GM23338 (cell line): Measurements from ENCODE around the gene OLR1. TPM values are rescaled to one million over a fixed set of nuclear protein-coding genes. Genes with fewer than 3 reads are reported as not detected.
A peak's percentile ranks its signal among the peaks of the same experiment; 100 is the strongest.

Source experiments
- ATAC-seq: fragments of 200-7000 bp; cut with Tn5 transposase; 3 replicates; pipeline ENCODE4 v1.9.1; 2020
- DNase-seq: peaks from one replicate; pipeline ENCODE4 v3.0.0-alpha.2; 2015; ENCODE audit warnings: low spot score
- H2AFZ ChIP-seq: fragments of 200-600 bp; sonication (generic); 2 replicates; pipeline ENCODE4 v1.8.0; 2016; ENCODE audit warnings: antibody characterized with exemption, mild to moderate bottlenecking, moderate library complexity
- H3F3A ChIP-seq: fragments of 200-600 bp; sonication (generic); replicated peaks from 2 replicates; pipeline ENCODE4 v1.8.0; 2017; ENCODE audit warnings: antibody characterized with exemption, mixed run types, low read depth
- H3K27ac ChIP-seq: fragments of 200-600 bp; sonication (generic); 2 replicates; pipeline ENCODE4 v1.6.1; 2016; ENCODE audit warnings: low read depth
- H3K27me3 ChIP-seq: fragments of 200-600 bp; sonication (generic); 2 replicates; pipeline ENCODE4 v1.8.0; 2016; ENCODE audit warnings: mild to moderate bottlenecking, mixed run types, moderate library complexity; ENCODE audit not compliant: insufficient read depth
- H3K36me3 ChIP-seq: fragments of 200-600 bp; sonication (generic); 2 replicates; pipeline ENCODE4 v1.8.0; 2016; ENCODE audit warnings: mild to moderate bottlenecking; ENCODE audit not compliant: insufficient read depth
- H3K4me1 ChIP-seq: fragments of 200-600 bp; sonication (generic); 2 replicates; pipeline ENCODE4 v1.8.0; 2016; ENCODE audit warnings: mild to moderate bottlenecking, moderate library complexity; ENCODE audit not compliant: insufficient read depth
- H3K4me2 ChIP-seq: fragments of 200-600 bp; sonication (generic); 2 replicates; pipeline ENCODE4 v1.7.1; 2017; ENCODE audit warnings: mixed run types
- H3K4me3 ChIP-seq: fragments of 200-600 bp; sonication (generic); 2 replicates; pipeline ENCODE4 v1.6.1; 2016; ENCODE audit warnings: mixed run types
- H3K79me2 ChIP-seq: fragments of 200-600 bp; sonication (generic); replicated peaks from 2 replicates; pipeline ENCODE4 v1.8.0; 2017; ENCODE audit warnings: mild to moderate bottlenecking; ENCODE audit not compliant: insufficient read depth
- H3K9me2 ChIP-seq: fragments of 200-600 bp; sonication (generic); 2 replicates; pipeline ENCODE4 v1.8.0; 2017; ENCODE audit not compliant: insufficient read depth
- H4K20me1 ChIP-seq: fragments of 200-600 bp; sonication (generic); replicated peaks from 2 replicates; pipeline ENCODE4 v1.8.0; 2017; ENCODE audit warnings: mild to moderate bottlenecking; ENCODE audit not compliant: insufficient read depth
- H3K27ac Mint-ChIP-seq: 2 replicates; pipeline ENCODE4 v1.8.0; 2020; ENCODE audit warnings: inconsistent platforms, mild to moderate bottlenecking, moderate library complexity, mixed read lengths
- H3K27me3 Mint-ChIP-seq: 3 replicates; pipeline ENCODE4 v1.8.0; 2022; ENCODE audit warnings: low read depth, mild to moderate bottlenecking, moderate library complexity, mixed read lengths, inconsistent platforms; ENCODE audit not compliant: insufficient read depth, poor library complexity
- H3K36me3 Mint-ChIP-seq: 3 replicates; pipeline ENCODE4 v1.8.0; 2021; ENCODE audit warnings: low read depth, mild to moderate bottlenecking, inconsistent platforms, moderate library complexity, mixed read lengths
- H3K4me1 Mint-ChIP-seq: 3 replicates; pipeline ENCODE4 v1.8.0; 2020; ENCODE audit warnings: mild to moderate bottlenecking, inconsistent platforms, mixed read lengths
- H3K4me3 Mint-ChIP-seq: 3 replicates; pipeline ENCODE4 v1.8.0; 2021; ENCODE audit warnings: moderate library complexity, mild to moderate bottlenecking, inconsistent platforms, mixed read lengths
- H3K9me3 Mint-ChIP-seq: 3 replicates; pipeline ENCODE4 v1.8.0; 2020; ENCODE audit warnings: moderate library complexity, mild to moderate bottlenecking, inconsistent platforms, mixed read lengths
- CREB1 ChIP-seq: fragments of 250-450 bp; sonication (Bioruptor Pico); IDR thresholded peaks from 2 replicates; pipeline ENCODE4 v1.5.0; 2020; ENCODE audit warnings: low read depth, mild to moderate bottlenecking, moderate library complexity
- EZH2 ChIP-seq: fragments of 200-600 bp; sonication (generic); IDR thresholded peaks from one replicate; pipeline ENCODE4 v1.8.0; 2017; ENCODE audit warnings: antibody characterized with exemption, mild to moderate bottlenecking, low read depth; ENCODE audit not compliant: unreplicated experiment
- EZH2phosphoT487 ChIP-seq: fragments of 200-600 bp; sonication (generic); IDR thresholded peaks from one replicate; pipeline ENCODE4 v1.8.1; 2018; ENCODE audit warnings: antibody characterized with exemption; ENCODE audit not compliant: unreplicated experiment
- JUNB ChIP-seq: IDR thresholded peaks from one replicate; pipeline ENCODE4 v1.6.1; 2016; ENCODE audit warnings: antibody characterized with exemption; ENCODE audit not compliant: unreplicated experiment
- NANOG ChIP-seq: IDR thresholded peaks from 2 replicates; pipeline ENCODE4 v1.6.1; 2016; ENCODE audit warnings: antibody characterized with exemption, borderline replicate concordance
- POLR2AphosphoS5 ChIP-seq: IDR thresholded peaks from 2 replicates; pipeline ENCODE4 v1.6.1; 2016; ENCODE audit warnings: antibody characterized with exemption, low read depth
- STAT1 ChIP-seq: IDR thresholded peaks from one replicate; pipeline ENCODE4 v1.6.1; 2016; ENCODE audit warnings: antibody characterized with exemption; ENCODE audit not compliant: unreplicated experiment
- ZNF114 ChIP-seq: fragments of 250-450 bp; sonication (Bioruptor Pico); IDR thresholded peaks from 2 replicates; pipeline ENCODE4 v1.5.0; 2020; ENCODE audit warnings: mild to moderate bottlenecking, moderate library complexity
- ZNF331 ChIP-seq: fragments of 250-450 bp; sonication (Bioruptor Pico); IDR thresholded peaks from 2 replicates; pipeline ENCODE4 v1.5.0; 2020; ENCODE audit warnings: low read depth, mild to moderate bottlenecking, moderate library complexity
- long read RNA-seq: library from polyadenylated mRNA; unstranded; transcript quantifications from one replicate; pipeline ENCODE4 v2.0.0, GENCODE V29; 2020; ENCODE audit not compliant: unreplicated experiment
- polyA plus RNA-seq: library from polyadenylated mRNA; unstranded; fragments of >200 nt; fragmentation: Nextera tagmentation; extraction: Ambion mirVana; gene quantifications from 2 replicates; pipeline ENCODE4 v1.2.1, GENCODE V29; 2016
- total RNA-seq: library from RNA; depleted of rRNA; stranded (reverse); fragments of >200 nt; shearing (Covaris generic); gene quantifications from 2 replicates; pipeline ENCODE4 v1.2.3, GENCODE V29; 2014; rRNA removed
- TF ChIP-seq, protein P1 (sequence below): IDR thresholded peaks from 2 replicates; pipeline ENCODE4 v1.6.1; 2016; ENCODE audit warnings: antibody characterized with exemption
- TF ChIP-seq, protein P2 (sequence below): IDR thresholded peaks from one replicate; pipeline ENCODE4 v1.6.1; 2018; ENCODE audit warnings: antibody characterized with exemption; ENCODE audit not compliant: unreplicated experiment
- TF ChIP-seq, protein P3 (sequence below): fragments of 250-450 bp; sonication (Bioruptor Pico); IDR thresholded peaks from 2 replicates; pipeline ENCODE4 v1.5.0; 2020; ENCODE audit warnings: mild to moderate bottlenecking, moderate library complexity
- TF ChIP-seq, protein P4 (sequence below), 2 experiments: fragments of 200-600 bp in 1 of 2; sonication (generic) in 1 of 2; conservative IDR thresholded peaks; 2 replicates each; pipeline versions ENCODE4 v1.5.1 to v1.6.1; 2016 to 2017; ENCODE audit warnings: antibody characterized with exemption in 2 of 2, low read depth in 2 of 2, mild to moderate bottlenecking in 2 of 2, moderate library complexity in 1 of 2

The OLR1 gene
- total RNA-seq (not detected in 2 replicates), polyA plus RNA-seq (not detected in 2 replicates)
- long read RNA-seq = 0 reads

DNA sequence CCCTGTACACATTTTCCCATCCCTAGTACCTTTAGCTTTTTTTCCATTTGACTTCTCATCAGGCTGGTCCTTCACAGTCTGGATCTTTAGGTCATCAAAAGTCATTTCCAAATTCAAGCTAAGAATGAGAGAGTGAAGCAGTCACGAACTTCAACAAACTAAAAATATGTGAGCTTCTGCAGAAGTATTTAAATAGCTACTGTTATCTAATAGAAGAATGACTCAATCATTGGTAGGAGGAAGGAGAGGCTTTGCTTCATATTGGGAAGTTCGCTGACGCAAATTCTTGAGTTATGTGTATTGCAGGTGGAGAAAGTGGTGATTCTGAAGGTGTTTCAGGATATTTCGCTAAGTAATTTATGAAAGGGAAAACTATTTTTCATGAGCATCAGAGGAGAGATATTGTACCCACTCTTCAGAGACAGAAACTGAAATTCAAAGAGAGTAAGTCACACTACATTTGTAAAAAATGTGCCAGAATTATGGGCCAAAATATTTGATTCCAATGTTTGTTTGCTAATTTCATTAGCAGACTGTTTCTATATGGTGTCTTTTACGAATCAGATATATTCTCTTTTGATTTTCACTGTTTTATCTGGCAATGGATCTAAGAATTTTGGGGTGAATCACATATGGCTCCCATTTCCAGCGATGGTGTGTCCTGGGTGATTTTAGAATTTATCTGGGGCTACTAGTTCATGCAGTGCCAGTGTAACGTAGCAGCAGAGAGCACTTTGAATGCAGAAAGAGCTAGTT, at the start of gene OLR1:
TSS of gene OLR1 (minus strand) at position 160 of the 756 bp plus-strand sequence. CDS start at position 105, 55 bp downstream.
- no peak for ATAC-seq
- no peak within 1 kb of the TSS for H3K4me2 ChIP-seq
- H3K36me3 Mint-ChIP-seq = no peaks in the 10 kb centered on the region

More for the DNA sequence above, at the start of gene OLR1:
- Histone ChIP-seq H3K9me2 (no peaks in the 10 kb centered on the region), H4K20me1 (no peaks in the 10 kb centered on the region), H3K4me3 (no peak within 1 kb of the TSS), H2AFZ (peak within 1 kb of the TSS; percentile 34; the same call in 1 of the 2 replicates), H3K27ac (no peak within 1 kb of the TSS), H3K36me3 (no peaks in the 10 kb centered on the region), H3F3A (no peaks in the 10 kb centered on the region), H3K27me3 (no peaks in the 10 kb centered on the region), H3K4me1 (no peaks in the 10 kb centered on the region), H3K79me2 (no peaks in the 10 kb centered on the region)
- H3K4me3 Mint-ChIP-seq = no peak within 1 kb of the TSS
- no peaks in the 10 kb centered on the region; the same call in 2 of the 3 replicates for H3K4me1 Mint-ChIP-seq
- no peak for DNase-seq
- no peaks in the 10 kb centered on the region for H3K27me3 Mint-ChIP-seq
- H3K27ac Mint-ChIP-seq = no peak within 1 kb of the TSS
- TF ChIP-seq STAT1 = no peak
- TF ChIP-seq, protein P1, sequence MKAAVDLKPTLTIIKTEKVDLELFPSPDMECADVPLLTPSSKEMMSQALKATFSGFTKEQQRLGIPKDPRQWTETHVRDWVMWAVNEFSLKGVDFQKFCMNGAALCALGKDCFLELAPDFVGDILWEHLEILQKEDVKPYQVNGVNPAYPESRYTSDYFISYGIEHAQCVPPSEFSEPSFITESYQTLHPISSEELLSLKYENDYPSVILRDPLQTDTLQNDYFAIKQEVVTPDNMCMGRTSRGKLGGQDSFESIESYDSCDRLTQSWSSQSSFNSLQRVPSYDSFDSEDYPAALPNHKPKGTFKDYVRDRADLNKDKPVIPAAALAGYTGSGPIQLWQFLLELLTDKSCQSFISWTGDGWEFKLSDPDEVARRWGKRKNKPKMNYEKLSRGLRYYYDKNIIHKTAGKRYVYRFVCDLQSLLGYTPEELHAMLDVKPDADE = no peak
- no peak for TF ChIP-seq JUNB
- TF ChIP-seq NANOG = no peak
- TF ChIP-seq, protein P2, sequence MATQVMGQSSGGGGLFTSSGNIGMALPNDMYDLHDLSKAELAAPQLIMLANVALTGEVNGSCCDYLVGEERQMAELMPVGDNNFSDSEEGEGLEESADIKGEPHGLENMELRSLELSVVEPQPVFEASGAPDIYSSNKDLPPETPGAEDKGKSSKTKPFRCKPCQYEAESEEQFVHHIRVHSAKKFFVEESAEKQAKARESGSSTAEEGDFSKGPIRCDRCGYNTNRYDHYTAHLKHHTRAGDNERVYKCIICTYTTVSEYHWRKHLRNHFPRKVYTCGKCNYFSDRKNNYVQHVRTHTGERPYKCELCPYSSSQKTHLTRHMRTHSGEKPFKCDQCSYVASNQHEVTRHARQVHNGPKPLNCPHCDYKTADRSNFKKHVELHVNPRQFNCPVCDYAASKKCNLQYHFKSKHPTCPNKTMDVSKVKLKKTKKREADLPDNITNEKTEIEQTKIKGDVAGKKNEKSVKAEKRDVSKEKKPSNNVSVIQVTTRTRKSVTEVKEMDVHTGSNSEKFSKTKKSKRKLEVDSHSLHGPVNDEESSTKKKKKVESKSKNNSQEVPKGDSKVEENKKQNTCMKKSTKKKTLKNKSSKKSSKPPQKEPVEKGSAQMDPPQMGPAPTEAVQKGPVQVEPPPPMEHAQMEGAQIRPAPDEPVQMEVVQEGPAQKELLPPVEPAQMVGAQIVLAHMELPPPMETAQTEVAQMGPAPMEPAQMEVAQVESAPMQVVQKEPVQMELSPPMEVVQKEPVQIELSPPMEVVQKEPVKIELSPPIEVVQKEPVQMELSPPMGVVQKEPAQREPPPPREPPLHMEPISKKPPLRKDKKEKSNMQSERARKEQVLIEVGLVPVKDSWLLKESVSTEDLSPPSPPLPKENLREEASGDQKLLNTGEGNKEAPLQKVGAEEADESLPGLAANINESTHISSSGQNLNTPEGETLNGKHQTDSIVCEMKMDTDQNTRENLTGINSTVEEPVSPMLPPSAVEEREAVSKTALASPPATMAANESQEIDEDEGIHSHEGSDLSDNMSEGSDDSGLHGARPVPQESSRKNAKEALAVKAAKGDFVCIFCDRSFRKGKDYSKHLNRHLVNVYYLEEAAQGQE = no peak
- TF ChIP-seq, protein P3, sequence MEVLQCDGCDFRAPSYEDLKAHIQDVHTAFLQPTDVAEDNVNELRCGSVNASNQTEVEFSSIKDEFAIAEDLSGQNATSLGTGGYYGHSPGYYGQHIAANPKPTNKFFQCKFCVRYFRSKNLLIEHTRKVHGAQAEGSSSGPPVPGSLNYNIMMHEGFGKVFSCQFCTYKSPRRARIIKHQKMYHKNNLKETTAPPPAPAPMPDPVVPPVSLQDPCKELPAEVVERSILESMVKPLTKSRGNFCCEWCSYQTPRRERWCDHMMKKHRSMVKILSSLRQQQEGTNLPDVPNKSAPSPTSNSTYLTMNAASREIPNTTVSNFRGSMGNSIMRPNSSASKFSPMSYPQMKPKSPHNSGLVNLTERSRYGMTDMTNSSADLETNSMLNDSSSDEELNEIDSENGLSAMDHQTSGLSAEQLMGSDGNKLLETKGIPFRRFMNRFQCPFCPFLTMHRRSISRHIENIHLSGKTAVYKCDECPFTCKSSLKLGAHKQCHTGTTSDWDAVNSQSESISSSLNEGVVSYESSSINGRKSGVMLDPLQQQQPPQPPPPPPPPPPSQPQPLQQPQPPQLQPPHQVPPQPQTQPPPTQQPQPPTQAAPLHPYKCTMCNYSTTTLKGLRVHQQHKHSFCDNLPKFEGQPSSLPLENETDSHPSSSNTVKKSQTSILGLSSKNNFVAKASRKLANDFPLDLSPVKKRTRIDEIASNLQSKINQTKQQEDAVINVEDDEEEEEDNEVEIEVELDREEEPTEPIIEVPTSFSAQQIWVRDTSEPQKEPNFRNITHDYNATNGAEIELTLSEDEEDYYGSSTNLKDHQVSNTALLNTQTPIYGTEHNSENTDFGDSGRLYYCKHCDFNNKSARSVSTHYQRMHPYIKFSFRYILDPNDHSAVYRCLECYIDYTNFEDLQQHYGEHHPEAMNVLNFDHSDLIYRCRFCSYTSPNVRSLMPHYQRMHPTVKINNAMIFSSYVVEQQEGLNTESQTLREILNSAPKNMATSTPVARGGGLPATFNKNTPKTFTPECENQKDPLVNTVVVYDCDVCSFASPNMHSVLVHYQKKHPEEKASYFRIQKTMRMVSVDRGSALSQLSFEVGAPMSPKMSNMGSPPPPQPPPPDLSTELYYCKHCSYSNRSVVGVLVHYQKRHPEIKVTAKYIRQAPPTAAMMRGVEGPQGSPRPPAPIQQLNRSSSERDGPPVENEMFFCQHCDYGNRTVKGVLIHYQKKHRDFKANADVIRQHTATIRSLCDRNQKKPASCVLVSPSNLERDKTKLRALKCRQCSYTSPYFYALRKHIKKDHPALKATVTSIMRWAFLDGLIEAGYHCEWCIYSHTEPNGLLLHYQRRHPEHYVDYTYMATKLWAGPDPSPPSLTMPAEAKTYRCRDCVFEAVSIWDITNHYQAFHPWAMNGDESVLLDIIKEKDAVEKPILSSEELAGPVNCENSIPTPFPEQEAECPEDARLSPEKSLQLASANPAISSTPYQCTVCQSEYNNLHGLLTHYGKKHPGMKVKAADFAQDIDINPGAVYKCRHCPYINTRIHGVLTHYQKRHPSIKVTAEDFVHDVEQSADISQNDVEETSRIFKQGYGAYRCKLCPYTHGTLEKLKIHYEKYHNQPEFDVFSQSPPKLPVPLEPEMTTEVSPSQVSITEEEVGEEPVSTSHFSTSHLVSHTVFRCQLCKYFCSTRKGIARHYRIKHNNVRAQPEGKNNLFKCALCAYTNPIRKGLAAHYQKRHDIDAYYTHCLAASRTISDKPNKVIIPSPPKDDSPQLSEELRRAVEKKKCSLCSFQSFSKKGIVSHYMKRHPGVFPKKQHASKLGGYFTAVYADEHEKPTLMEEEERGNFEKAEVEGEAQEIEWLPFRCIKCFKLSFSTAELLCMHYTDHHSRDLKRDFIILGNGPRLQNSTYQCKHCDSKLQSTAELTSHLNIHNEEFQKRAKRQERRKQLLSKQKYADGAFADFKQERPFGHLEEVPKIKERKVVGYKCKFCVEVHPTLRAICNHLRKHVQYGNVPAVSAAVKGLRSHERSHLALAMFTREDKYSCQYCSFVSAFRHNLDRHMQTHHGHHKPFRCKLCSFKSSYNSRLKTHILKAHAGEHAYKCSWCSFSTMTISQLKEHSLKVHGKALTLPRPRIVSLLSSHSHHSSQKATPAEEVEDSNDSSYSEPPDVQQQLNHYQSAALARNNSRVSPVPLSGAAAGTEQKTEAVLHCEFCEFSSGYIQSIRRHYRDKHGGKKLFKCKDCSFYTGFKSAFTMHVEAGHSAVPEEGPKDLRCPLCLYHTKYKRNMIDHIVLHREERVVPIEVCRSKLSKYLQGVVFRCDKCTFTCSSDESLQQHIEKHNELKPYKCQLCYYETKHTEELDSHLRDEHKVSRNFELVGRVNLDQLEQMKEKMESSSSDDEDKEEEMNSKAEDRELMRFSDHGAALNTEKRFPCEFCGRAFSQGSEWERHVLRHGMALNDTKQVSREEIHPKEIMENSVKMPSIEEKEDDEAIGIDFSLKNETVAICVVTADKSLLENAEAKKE (CRISPR knock-in tag) = no peak
- no peak for TF ChIP-seq CREB1
- TF ChIP-seq EZH2phosphoT487 = no peak
- TF ChIP-seq EZH2 = no peak
- no peak for TF ChIP-seq ZNF114 (CRISPR knock-in tag)
- TF ChIP-seq ZNF331 (CRISPR knock-in tag) = no peak
- TF ChIP-seq, protein P4, sequence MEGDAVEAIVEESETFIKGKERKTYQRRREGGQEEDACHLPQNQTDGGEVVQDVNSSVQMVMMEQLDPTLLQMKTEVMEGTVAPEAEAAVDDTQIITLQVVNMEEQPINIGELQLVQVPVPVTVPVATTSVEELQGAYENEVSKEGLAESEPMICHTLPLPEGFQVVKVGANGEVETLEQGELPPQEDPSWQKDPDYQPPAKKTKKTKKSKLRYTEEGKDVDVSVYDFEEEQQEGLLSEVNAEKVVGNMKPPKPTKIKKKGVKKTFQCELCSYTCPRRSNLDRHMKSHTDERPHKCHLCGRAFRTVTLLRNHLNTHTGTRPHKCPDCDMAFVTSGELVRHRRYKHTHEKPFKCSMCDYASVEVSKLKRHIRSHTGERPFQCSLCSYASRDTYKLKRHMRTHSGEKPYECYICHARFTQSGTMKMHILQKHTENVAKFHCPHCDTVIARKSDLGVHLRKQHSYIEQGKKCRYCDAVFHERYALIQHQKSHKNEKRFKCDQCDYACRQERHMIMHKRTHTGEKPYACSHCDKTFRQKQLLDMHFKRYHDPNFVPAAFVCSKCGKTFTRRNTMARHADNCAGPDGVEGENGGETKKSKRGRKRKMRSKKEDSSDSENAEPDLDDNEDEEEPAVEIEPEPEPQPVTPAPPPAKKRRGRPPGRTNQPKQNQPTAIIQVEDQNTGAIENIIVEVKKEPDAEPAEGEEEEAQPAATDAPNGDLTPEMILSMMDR (conservative IDR thresholded peaks at IDR 0.05; ENCODE audit: low read depth in 2 of 2) = no peak
- no peak for TF ChIP-seq POLR2AphosphoS5
- no peaks in the 10 kb centered on the region for H3K9me3 Mint-ChIP-seq
